ENCODE results near the gene URGCP. TPM values are rescaled to one million over a fixed set of nuclear protein-coding genes. Genes with fewer than 3 reads are reported as not detected.
A peak's percentile ranks its signal among the peaks of the same experiment; 100 is the strongest.

Gene URGCP
- total RNA-seq, 1 donor from 2014 or later = 29.4 TPM

DNA sequence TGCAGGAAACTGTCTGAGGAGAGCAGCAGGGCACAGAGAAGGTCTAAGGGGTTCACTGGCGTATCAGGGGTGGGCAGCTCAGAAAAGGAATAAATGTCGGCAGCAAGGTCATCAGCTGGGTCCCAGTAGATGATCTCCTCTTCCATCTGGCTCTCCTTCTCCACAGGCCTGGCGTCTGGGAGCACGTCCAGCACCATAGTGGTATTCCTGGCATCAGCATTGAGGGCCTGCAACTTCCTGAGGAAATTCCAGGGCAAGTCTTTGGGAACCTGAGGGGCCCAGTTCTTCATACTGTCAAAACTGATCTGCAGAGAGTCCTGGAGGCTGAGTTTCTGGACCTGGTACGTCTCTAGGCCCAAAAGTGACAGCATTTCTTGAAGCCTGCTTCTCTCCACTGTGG is 27.5 kb downstream of the URGCP start:
- Mint-ChIP-seq H3K9me3 (ENCODE audit: unreplicated experiment) (no peaks in the 10 kb centered on the region), H3K36me3 (ENCODE audit: unreplicated experiment) (peaks cover 58% of the 10 kb centered on the region), H3K27ac (ENCODE audit: unreplicated experiment) (peak overlapping the region; percentile 43), H3K4me3 (ENCODE audit: unreplicated experiment) (no peak overlapping the region), H3K27me3 (ENCODE audit: unreplicated experiment) (no peaks in the 10 kb centered on the region), H3K4me1 (ENCODE audit: unreplicated experiment) (peaks cover 15% of the 10 kb centered on the region)
- DNase-seq (ENCODE audit: extremely low spot score, unreplicated experiment) = no peak
- TF ChIP-seq, protein P1, sequence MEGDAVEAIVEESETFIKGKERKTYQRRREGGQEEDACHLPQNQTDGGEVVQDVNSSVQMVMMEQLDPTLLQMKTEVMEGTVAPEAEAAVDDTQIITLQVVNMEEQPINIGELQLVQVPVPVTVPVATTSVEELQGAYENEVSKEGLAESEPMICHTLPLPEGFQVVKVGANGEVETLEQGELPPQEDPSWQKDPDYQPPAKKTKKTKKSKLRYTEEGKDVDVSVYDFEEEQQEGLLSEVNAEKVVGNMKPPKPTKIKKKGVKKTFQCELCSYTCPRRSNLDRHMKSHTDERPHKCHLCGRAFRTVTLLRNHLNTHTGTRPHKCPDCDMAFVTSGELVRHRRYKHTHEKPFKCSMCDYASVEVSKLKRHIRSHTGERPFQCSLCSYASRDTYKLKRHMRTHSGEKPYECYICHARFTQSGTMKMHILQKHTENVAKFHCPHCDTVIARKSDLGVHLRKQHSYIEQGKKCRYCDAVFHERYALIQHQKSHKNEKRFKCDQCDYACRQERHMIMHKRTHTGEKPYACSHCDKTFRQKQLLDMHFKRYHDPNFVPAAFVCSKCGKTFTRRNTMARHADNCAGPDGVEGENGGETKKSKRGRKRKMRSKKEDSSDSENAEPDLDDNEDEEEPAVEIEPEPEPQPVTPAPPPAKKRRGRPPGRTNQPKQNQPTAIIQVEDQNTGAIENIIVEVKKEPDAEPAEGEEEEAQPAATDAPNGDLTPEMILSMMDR (IDR thresholded peaks at IDR 0.05) = no peak

- Mint-ChIP-seq H3K27ac (ENCODE audit: unreplicated experiment) (no peak overlapping the region), H3K36me3 (ENCODE audit: unreplicated experiment) (peaks cover 53% of the 10 kb centered on the region), H3K9me3 (ENCODE audit: unreplicated experiment) (no peaks in the 10 kb centered on the region), H3K4me1 (ENCODE audit: unreplicated experiment) (peaks cover 19% of the 10 kb centered on the region), H3K4me3 (ENCODE audit: unreplicated experiment) (no peak overlapping the region), H3K27me3 (ENCODE audit: unreplicated experiment) (no peaks in the 10 kb centered on the region)
- TF ChIP-seq, protein P1 (IDR thresholded peaks at IDR 0.05) = no peak
- no peak for DNase-seq (ENCODE audit: extremely low spot score, unreplicated experiment)
Measured at GRCh38 chr7:43877968-43878864, 28.2 kb downstream of the URGCP start.

DNA sequence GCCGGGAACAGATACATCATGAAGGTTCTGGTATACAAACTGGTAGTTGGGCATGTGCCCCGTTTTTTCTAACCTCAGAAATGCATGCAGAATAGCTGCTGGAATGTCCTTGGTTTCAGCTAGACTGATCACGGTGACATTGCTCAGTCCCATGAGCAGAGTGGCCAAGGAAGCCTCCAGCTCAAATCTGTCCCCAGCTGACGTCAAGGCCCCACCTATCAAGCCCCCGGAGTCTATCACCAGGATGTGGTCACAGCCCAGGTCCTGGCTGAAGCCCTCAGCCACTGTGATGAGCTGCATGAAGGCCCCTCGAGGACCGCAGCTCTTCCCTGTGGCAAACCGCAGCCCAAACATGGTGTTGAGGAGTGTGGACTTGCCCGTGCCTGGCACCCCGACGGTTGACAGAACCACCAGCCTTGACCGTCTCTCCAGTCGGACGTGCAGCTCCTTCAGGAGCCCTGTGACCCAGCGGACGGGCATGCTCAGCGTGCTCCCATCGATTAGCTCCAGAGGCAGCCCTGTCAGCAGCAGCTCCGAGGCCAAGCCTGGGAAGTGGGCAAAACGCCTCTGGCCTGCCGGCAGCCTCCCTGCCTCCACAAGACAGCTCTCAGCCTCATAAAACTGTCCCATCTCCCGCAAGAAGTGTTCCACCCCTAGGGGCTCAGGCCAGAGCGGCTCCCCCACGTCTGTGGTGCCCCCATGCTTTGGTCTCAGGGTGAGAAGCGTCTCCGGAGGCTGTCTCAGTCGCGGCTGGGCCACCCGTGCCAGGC is 29.2 kb downstream of the URGCP start:
- Mint-ChIP-seq H3K27me3 (ENCODE audit: unreplicated experiment) (no peaks in the 10 kb centered on the region), H3K9me3 (ENCODE audit: unreplicated experiment) (no peaks in the 10 kb centered on the region), H3K4me3 (ENCODE audit: unreplicated experiment) (no peak overlapping the region), H3K4me1 (ENCODE audit: unreplicated experiment) (peaks cover 30% of the 10 kb centered on the region), H3K36me3 (ENCODE audit: unreplicated experiment) (peaks cover 50% of the 10 kb centered on the region), H3K27ac (ENCODE audit: unreplicated experiment) (no peak overlapping the region)
- TF ChIP-seq, protein P1 (IDR thresholded peaks at IDR 0.05) = no peak
- DNase-seq (ENCODE audit: extremely low spot score, unreplicated experiment) = no peak

GRCh38 chr7:43876241-43876640 is 30.2 kb downstream of the URGCP start:
- no peak overlapping the region for H3K4me3 Mint-ChIP-seq (ENCODE audit: unreplicated experiment)

More at GRCh38 chr7:43876241-43876640, 30.2 kb downstream of the URGCP start:
- Mint-ChIP-seq H3K9me3 (ENCODE audit: unreplicated experiment) (no peaks in the 10 kb centered on the region), H3K4me1 (ENCODE audit: unreplicated experiment) (peaks cover 32% of the 10 kb centered on the region), H3K36me3 (ENCODE audit: unreplicated experiment) (peaks cover 42% of the 10 kb centered on the region), H3K27me3 (ENCODE audit: unreplicated experiment) (no peaks in the 10 kb centered on the region), H3K27ac (ENCODE audit: unreplicated experiment) (no peak overlapping the region)
- TF ChIP-seq, protein P1 (IDR thresholded peaks at IDR 0.05) = no peak
- no peak for DNase-seq (ENCODE audit: extremely low spot score, unreplicated experiment)
